Stimulated activated CD8-positive, alpha-beta memory T cell treated with anti-CD3 and anti-CD28 coated beads, Interleukin-15, amount 100 ng/mL, for 24 hours (primary cell): ENCODE data around the gene SAA4.
"Not testable (repeated sequence)": the region's sequence is repeated elsewhere in the genome, so short reads cannot be mapped to it uniquely, and the experiment has no call there.

Experiments used
- DNase-seq: peaks from one replicate; pipeline ENCODE4 v3.0.0-alpha.2; 2020; ENCODE audit warnings: low read depth

SAA4 gene

GRCh38 chr11:18246379-18247190 lies 10.0 kb upstream of the SAA4 start:
- DNase-seq, result not testable (repeated sequence)

GRCh38 chr11:18245396-18245795 lies 8.8 kb upstream of the SAA4 start:
- no peak for DNase-seq

- DNase-seq, result peak; percentile 7
Observed at GRCh38 chr11:18243783-18244362, 7.3 kb upstream of the SAA4 start.

GRCh38 chr11:18239655-18240054 lies 3.1 kb upstream of the SAA4 start:
- no peak for DNase-seq

GRCh38 chr11:18235394-18236334 lies 938 bp downstream of the SAA4 start:
- DNase-seq, result no peak

- DNase-seq, result no peak
Observed at GRCh38 chr11:18233912-18234311, 2.7 kb downstream of the SAA4 start.

GRCh38 chr11:18230859-18231258 lies 5.7 kb downstream of the SAA4 start:
- DNase-seq, result no peak

- no peak for DNase-seq
Observed at GRCh38 chr11:18229501-18229900, 7.1 kb downstream of the SAA4 start.

GRCh38 chr11:18225913-18226312 lies 10.7 kb downstream of the SAA4 start:
- no peak for DNase-seq

- no peak for DNase-seq
Observed at GRCh38 chr11:18223591-18224387, 12.8 kb downstream of the SAA4 start.

- no peak for DNase-seq
Observed at GRCh38 chr11:18222814-18223421, 13.7 kb downstream of the SAA4 start.

GRCh38 chr11:18221274-18221876 lies 15.2 kb downstream of the SAA4 start:
- no peak for DNase-seq

- no peak for DNase-seq
Observed at GRCh38 chr11:18209058-18209457, 27.5 kb downstream of the SAA4 start.

GRCh38 chr11:18204771-18205170 lies 31.8 kb downstream of the SAA4 start:
- DNase-seq, result no peak

GRCh38 chr11:18204220-18204619 lies 32.4 kb downstream of the SAA4 start:
- DNase-seq, result no peak

- DNase-seq, result no peak
Observed at GRCh38 chr11:18203723-18204122, 32.9 kb downstream of the SAA4 start.

- DNase-seq, result not testable (repeated sequence)
Observed at GRCh38 chr11:18197738-18198137, 38.9 kb downstream of the SAA4 start.

GRCh38 chr11:18196532-18196931 lies 40.1 kb downstream of the SAA4 start:
- no peak for DNase-seq

- DNase-seq, result no peak
Observed at GRCh38 chr11:18193010-18193409, 43.6 kb downstream of the SAA4 start.

- no peak for DNase-seq
Observed at GRCh38 chr11:18191376-18191775, 45.2 kb downstream of the SAA4 start.
